NK-92 treated with Interleukin-12 subunit alpha and Interleukin-12 subunit beta, amount 100 ng/mL, for 24 hours (cell line): Measurements from ENCODE around the gene APLF.
"Not testable (repeated sequence)": the region's sequence is repeated elsewhere in the genome, so short reads cannot be mapped to it uniquely, and the experiment has no call there.

Source experiments
- DNase-seq: peaks from one replicate; lab custom pipeline; 2025; lab: John Stamatoyannopoulos, UW

Gene APLF

DNA sequence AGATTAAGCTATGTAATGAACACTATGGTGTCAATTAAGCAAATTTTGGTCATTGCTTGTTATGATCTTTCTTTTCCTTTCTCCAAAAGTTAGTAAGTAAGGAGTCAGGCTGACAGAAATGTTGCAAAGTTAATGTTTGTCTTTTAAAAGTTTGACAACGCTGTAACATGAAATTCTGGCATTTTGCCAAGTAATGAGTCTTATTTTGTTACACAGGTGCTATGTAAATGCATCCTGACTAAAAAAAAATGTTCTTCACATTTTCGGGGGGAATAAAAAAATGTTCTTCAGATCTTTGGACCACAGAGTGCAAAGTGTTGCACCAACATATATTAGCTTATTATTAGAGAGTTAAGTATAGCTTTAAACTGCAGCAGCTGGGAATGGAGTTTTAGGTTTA, 121.2 kb downstream of the APLF start:
- no peak for DNase-seq

DNA sequence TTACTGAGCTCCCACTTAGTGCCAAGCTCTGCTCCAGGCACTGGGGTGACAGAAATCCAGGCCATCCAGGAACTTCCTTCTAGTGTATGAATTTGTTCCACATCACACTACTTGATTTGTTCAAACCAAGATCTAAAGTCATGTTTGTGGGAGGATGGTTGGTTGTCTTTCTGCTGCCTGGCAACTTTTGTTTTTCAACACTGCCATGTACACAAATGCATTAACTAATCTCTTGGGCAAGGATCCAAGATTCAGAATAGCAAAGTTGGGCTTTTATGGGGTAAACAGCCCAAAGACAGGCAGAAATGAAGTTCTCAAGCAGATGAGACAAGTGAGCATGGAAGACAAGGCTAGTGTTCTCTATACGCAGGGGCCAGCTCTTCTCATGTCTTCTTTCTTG, 122.6 kb downstream of the APLF start:
- no peak for DNase-seq

DNA sequence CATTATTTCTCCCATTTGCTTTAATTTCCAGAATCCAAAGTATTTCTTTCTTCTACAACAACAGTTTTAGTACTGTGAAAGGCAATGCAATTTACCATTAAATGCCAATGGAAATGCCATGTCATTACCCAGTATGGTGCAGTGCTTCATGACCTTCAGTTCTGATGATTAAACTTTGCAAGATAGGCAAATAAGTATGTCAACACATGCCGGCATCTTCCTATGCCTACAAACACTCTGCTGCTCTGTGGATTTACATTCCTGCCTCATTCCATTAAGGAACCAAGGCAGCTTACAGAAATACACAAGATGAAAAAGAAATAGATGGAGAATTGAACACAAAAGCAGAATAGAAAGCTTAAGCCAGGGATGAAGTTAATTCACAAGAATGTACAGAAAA, 123.3 kb downstream of the APLF start:
- no peak for DNase-seq

DNA sequence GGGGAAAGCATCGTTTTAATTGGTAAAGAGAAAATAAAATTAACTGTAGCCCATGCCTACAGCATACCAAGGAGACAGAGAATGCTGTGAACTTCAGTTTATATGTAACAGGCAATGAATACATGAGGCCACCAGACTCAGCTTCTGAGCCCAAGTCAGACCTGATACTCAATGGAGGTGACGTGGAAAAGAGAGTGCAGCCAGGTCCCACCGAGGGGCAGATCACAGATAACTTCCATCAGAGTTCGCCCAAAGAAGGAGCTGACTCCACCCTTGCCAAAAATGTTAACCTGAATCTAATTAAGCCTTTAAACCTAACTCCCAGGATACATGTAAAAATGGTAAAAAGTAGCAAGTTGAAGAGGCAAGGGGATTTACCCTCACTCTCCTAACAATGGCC, 123.8 kb downstream of the APLF start:
- no peak for DNase-seq

DNA sequence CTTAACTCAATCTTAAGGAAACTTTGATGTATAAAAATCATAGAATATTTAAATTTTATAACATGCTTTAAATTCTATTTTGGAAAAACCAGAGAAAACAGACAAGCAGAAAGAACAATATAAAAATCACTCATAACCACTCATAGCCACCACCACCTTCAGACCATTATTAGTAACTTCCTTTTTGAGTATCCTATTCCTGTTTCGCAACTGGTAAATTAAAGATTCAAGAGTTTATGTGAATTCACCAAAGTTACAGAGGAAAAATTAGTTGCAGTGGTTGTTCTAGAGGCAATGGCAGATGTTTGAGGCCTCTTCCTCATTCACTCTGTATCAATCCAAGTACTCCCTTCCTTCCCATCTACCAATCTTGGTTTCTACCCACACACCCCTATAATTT, 126.7 kb downstream of the APLF start:
- DNase-seq: no peak

DNA sequence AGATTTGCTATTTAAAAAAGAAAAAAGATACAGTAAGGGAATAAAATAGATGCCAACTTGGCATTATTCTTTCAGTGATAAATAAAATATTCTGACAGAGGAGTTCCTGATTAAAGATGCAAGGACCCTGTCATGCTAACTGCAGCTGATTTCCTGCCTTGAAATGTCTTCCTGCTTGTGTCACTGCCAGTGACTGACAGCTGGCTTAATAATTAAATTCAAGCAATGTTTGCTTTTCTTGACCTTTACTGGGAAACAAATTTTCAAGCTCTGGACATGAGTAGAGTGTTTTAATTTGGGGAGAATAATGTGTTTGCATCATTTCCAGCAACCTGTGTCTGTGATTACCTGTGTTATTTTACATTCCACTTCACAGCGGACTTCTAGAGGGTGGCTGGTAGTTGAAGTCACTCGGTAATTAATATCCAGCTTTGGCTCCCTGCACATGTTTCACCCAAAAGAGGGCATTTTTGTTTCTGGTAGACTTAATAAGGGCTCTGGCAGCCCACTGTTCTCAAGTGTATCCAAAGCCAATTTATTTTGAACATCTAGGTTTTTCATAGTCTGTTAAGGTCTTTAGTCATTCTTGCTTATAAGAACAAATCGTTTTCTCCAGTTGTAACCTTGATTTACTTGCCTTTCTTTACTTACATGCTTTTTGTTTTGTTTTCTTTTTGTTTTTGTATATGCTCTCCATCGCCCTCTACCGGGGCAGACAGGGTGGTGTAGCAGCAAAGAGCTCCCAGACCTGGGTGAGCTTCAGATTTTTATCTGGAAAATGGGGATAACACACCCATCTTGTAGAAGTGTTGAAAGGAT, 127.5 kb downstream of the APLF start:
- peak; percentile 14 for DNase-seq

DNA sequence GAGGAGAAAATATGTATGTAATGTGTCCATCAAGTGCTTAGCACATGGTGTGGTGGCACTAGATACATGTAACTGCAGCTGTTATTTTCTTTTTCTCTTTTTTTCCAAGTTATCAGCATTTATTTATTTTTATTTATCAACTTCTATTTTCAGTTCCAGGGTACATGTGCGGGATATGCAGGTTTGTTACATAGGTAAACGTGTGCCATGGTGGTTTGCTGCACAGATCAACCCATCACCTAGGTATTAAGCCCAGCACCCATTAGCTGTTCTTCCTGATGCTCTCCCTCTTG, 128.1 kb downstream of the APLF start:
- DNase-seq: not testable (repeated sequence)

DNA sequence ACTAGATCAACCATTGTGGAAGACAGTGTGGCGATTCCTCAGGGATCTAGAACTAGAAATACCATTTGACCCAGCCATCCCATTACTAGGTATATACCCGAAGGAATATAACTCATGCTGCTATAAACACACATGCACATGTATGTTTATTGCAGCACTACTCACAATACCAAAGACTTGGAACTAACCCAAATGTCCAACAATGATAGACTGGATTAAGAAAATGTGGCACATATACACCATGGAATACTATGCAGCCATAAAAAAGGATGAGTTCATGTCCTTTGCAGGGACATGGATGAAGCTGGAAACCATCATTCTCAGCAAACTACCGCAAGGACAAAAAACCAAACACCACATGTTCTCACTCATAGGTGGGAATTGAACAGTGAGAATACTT, 133.1 kb downstream of the APLF start:
- DNase-seq: not testable (repeated sequence)

DNA sequence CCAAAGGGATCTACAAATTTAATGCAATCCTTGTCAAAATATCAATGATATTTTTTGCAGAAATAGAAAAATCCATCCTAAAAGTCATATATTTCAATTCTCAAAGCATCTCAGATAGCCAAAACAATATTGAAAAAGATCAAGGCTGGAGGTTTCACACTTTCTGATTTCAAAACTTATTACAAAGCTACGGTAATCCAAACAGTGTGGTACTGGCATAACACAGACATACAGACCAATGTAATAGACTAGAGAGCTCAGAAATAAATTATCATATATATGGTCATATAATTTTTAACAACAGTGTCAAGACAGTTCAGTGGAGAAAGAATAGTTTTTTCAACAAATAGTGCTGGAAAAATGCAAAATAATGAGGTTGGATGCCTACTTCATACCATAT, 135.7 kb downstream of the APLF start:
- no peak for DNase-seq

DNA sequence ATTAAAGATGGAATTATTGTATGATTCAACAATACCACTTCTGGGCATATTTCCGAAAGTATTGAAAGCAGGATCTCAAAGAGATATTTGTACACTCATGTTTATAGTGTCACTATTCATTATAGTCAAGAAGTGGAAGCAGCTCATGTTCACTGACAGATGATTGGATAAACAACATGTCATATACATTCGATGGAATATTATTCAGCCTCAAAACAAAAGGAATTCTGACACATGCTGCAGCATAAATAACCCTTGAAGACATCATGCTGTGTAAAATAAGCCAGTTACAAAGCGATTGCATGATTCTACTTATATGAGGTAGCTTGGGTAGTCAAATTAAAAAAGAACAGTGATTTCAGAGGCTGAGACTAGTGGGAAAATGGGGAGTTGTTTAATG, 136.7 kb downstream of the APLF start:
- DNase-seq: no peak

DNA sequence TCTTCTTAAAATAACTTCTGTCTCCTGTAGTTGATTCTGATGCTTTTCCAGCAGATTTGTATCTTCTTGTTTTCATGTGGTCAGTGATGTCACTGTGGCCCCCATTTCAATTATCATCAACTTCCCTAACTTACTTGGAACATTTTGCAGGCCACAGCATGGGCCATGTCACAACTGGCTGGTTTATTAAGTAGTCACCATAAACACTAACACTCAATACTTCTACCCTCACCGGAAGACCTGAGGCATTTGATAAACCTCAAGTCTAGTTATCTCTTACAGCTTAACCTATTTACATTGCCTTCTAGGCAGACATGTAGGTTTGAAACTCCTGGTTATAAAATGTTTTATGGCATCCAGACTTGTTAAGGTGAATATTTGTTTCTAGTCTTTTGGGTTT, 138.6 kb downstream of the APLF start:
- DNase-seq: no peak

DNA sequence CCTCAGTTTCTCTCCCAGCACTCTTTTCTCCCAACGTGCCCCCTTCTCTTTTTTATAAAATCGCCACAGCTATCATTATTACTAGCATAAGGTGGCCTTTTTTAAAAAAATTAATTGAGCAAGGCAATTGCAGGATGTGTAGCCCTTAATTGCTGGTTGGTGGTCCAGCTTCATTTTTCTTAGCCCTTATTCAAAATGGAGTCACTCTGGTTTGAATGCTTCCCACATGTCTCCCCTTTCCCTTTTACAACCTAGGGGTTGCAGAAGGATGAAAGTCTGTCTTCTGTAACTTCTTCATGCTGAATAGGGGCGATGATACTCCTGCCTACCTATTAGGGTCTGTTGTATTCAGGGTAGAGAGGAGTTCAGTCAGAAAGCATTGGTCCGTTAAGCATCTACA, 139.4 kb downstream of the APLF start:
- no peak for DNase-seq

DNA sequence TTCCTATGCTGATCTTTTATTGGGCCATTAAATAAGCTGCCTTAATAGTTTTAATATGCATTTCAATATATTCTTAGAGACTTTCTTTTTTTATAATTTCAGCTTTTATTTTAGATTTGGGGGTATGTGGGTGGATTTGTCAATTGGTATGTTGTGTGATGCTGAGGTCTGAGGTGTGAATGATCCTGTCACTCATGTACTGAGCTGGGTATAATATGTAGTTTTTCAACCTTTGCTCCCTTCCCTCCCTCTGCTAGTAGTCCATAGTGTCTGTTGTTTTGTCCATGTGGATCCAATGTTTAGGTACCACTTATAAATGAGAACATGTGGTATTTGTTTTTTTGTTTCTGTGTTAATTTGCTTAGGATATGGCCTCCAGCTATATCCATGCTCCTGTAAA, 140.5 kb downstream of the APLF start:
- no peak for DNase-seq

DNA sequence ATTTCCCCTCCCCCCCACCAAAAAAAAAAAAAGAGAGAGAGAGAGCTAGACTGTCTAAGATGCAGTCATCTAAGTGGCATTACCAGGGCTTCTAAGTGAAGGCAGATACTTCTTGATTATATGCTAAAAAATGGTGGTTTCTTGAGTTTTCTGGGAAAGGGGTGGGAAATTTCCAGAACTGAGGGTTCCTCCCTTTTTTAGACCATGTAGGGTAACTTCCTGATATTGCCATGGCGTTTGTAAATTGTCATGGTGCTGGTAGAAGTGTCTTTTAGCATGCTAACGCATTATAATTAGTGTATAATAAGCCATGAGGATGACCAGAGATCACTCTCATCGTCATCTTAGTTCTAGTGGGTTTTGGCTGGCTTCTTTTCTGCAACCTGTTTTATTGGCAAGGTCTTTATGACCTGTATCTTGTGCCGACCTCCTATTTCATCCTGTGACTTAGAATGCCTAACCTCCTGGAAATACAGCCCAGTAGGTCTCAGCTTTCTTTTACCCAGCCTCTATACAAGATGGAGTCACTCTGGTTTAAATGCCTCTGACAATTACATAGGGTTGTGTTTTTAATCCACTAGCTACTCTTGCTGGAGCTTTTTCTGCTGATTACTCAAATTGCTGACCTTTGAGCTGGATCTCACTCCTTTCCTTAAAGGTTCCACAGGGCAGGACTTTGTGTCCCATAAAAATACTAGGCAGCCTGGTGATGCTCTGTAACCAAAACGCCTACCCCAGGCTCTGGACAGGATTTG, 145.6 kb downstream of the APLF start:
- DNase-seq: no peak

DNA sequence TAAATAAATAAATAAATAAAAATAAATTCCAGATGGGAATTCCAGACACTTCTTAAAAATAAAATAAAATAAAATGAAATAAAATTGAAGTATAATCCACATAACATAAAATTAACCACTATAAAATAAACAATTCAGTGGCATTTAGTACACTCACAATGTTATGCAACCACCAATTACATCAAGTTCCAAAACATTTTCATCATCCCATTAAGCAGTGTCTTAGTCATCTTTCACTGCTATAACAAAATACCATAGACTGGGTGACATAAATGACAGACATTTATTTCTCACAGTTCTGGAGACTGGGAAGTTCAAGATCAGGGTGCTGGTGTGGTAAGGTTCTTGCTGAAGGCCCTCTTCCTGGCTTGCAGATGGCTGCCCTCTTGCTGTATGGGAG, 153.4 kb downstream of the APLF start:
- no peak for DNase-seq

DNA sequence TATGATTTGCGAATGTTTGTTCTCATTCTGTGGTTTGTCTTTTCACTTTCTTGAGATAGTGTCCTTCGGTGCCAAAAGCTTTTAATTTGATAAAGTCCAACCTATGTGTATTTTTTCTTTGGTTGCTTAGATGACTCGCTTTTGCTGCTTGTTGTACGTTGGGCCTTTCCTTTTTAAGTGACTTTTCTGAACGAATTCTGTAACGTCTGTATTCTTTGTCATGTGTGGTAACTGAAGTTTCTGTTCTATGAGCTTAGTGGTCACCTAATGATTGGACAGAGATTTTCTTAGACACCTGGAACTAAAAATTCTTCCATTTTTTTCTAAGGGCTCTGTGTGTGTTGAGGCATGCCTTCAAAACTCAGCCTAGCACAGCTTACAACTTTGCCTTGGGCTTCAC, 156.4 kb downstream of the APLF start:
- no peak for DNase-seq

DNA sequence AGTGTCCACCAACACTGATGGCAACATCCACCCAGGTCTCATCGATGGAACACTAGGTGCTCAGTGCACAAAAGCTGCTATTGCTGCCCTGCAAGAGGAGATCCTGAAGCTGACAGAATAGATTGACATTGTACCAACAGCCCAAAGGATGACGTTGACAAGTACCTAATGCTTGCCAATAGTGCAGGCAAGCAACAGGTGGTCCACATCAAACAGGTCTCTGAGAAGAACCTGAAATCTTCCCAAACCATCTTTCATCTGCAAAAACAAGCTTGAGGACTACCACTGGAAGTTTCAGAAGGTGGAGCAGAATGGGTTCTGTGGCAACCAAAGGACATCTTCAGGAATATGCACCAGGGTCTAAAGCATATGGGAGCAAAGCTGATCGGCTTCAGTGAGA, 160.2 kb downstream of the APLF start:
- no peak for DNase-seq
